GM18867 (cell line): ENCODE data around the gene HIPK1.
"Not testable (repeated sequence)": the region's sequence is repeated elsewhere in the genome, so short reads cannot be mapped to it uniquely, and the experiment has no call there.

ENCODE experiments used
- ATAC-seq: cut with Tn5 transposase; IDR thresholded peaks from one replicate; pipeline ENCODE4 v1.9.1; 2021; ENCODE audit warnings: mild to moderate bottlenecking, moderate library complexity; ENCODE audit not compliant: unreplicated experiment

Gene HIPK1

GRCh38 chr1:113981962-113982931, 53.1 kb downstream of the HIPK1 start:
- ATAC-seq: no peak

GRCh38 chr1:113982949-113983348, 53.8 kb downstream of the HIPK1 start:
- ATAC-seq: no peak

- no peak for ATAC-seq
These were observed 54.3 kb downstream of the HIPK1 start for GRCh38 chr1:113983391-113983790.

GRCh38 chr1:113983826-113984225, 54.7 kb downstream of the HIPK1 start:
- ATAC-seq: no peak

- no peak for ATAC-seq
These were observed 55.6 kb downstream of the HIPK1 start for GRCh38 chr1:113984710-113985109.

- ATAC-seq: no peak
These were observed 57.7 kb downstream of the HIPK1 start for GRCh38 chr1:113986802-113987201.

- no peak for ATAC-seq
These were observed 58.1 kb downstream of the HIPK1 start for GRCh38 chr1:113987259-113987658.

GRCh38 chr1:113990530-113990929, 61.4 kb downstream of the HIPK1 start:
- ATAC-seq: no peak

GRCh38 chr1:113990961-113991360, 61.8 kb downstream of the HIPK1 start:
- no peak for ATAC-seq

GRCh38 chr1:113991467-113991997, 62.4 kb downstream of the HIPK1 start:
- ATAC-seq: peak; percentile 60

- ATAC-seq: no peak
These were observed 63.9 kb downstream of the HIPK1 start for GRCh38 chr1:113993072-113993471.

- ATAC-seq: no peak
These were observed 64.6 kb downstream of the HIPK1 start for GRCh38 chr1:113993766-113994165.

- ATAC-seq: no peak
These were observed 66.3 kb downstream of the HIPK1 start for GRCh38 chr1:113995382-113995781.

- no peak for ATAC-seq
These were observed 69.2 kb downstream of the HIPK1 start for GRCh38 chr1:113998361-113998760.

- no peak for ATAC-seq
These were observed 70.1 kb downstream of the HIPK1 start for GRCh38 chr1:113999233-113999632.

GRCh38 chr1:113999799-114000198, 70.7 kb downstream of the HIPK1 start:
- no peak for ATAC-seq

- ATAC-seq: no peak
These were observed 71.3 kb downstream of the HIPK1 start for GRCh38 chr1:114000406-114000805.

- ATAC-seq: no peak
These were observed 73.5 kb downstream of the HIPK1 start for GRCh38 chr1:114002492-114003239.

- ATAC-seq: no peak
These were observed 74.3 kb downstream of the HIPK1 start for GRCh38 chr1:114003431-114003830.

- not testable (repeated sequence) for ATAC-seq
These were observed 77.7 kb downstream of the HIPK1 start for GRCh38 chr1:114006825-114007224.

- no peak for ATAC-seq
These were observed 79.4 kb downstream of the HIPK1 start for GRCh38 chr1:114008480-114008941.
